ENCODE results near the gene PPP2CA.
"Not testable (repeated sequence)": the region's sequence is repeated elsewhere in the genome, so short reads cannot be mapped to it uniquely, and the experiment has no call there.

Gene PPP2CA

GRCh38 chr5:134225780-134226440 is at the start of gene PPP2CA:
Gene PPP2CA, minus strand, starts transcription at chr5:134226073. Its CDS starts 212 bp downstream, at chr5:134225861.
- TF ChIP-seq CTCF (IDR thresholded peaks at IDR 0.05; ENCODE audit: extremely low read depth, missing control alignments): no peak
- DNase-seq (ENCODE audit: low spot score): peak; percentile 97

- DNase-seq (ENCODE audit: low spot score): no peak
- TF ChIP-seq CTCF (IDR thresholded peaks at IDR 0.05; ENCODE audit: extremely low read depth, missing control alignments): no peak
Observed at GRCh38 chr5:134273642-134274395, 47.9 kb upstream of the PPP2CA start.

GRCh38 chr5:134271059-134271458 is 45.2 kb upstream of the PPP2CA start:
- TF ChIP-seq CTCF (IDR thresholded peaks at IDR 0.05; ENCODE audit: extremely low read depth, missing control alignments): no peak
- no peak for DNase-seq (ENCODE audit: low spot score)

- no peak for TF ChIP-seq CTCF (IDR thresholded peaks at IDR 0.05; ENCODE audit: extremely low read depth, missing control alignments)
- no peak for DNase-seq (ENCODE audit: low spot score)
Observed at GRCh38 chr5:134268919-134269318, 43.0 kb upstream of the PPP2CA start.

- DNase-seq (ENCODE audit: low spot score): no peak
- no peak for TF ChIP-seq CTCF (IDR thresholded peaks at IDR 0.05; ENCODE audit: extremely low read depth, missing control alignments)
Observed at GRCh38 chr5:134268019-134268601, 42.2 kb upstream of the PPP2CA start.

GRCh38 chr5:134267366-134268018 is 41.6 kb upstream of the PPP2CA start:
- DNase-seq (ENCODE audit: low spot score): no peak
- no peak for TF ChIP-seq CTCF (IDR thresholded peaks at IDR 0.05; ENCODE audit: extremely low read depth, missing control alignments)

GRCh38 chr5:134263801-134264200 is 37.9 kb upstream of the PPP2CA start:
- DNase-seq (ENCODE audit: low spot score): no peak
- no peak for TF ChIP-seq CTCF (IDR thresholded peaks at IDR 0.05; ENCODE audit: extremely low read depth, missing control alignments)

GRCh38 chr5:134262629-134263028 is 36.8 kb upstream of the PPP2CA start:
- not testable (repeated sequence) for DNase-seq (ENCODE audit: low spot score)
